Neural cell (in vitro differentiated cells): ENCODE results near the gene BRSK2.

Experiments used
- EP300 ChIP-seq: fragments of 450-650 bp; conservative IDR thresholded peaks from 2 replicates; pipeline ENCODE4 v1.6.1; 2014; ENCODE audit warnings: antibody characterized with exemption, mild to moderate bottlenecking, moderate library complexity; ENCODE audit not compliant: poor library complexity, severe bottlenecking
- POLR2AphosphoS5 ChIP-seq: IDR thresholded peaks from 2 replicates; pipeline ENCODE4 v1.6.1; 2012
- RAD21 ChIP-seq: fragments of 450-650 bp; conservative IDR thresholded peaks from 2 replicates; pipeline ENCODE4 v1.6.1; 2014; ENCODE audit warnings: antibody characterized with exemption, mild to moderate bottlenecking, moderate library complexity
- SMC3 ChIP-seq: fragments of 450-650 bp; conservative IDR thresholded peaks from 2 replicates; pipeline ENCODE4 v1.6.1; 2014; ENCODE audit warnings: antibody characterized with exemption, mild to moderate bottlenecking, moderate library complexity; ENCODE audit not compliant: poor library complexity
- TF ChIP-seq, protein P1 (sequence below): fragments of 450-650 bp; IDR thresholded peaks from 2 replicates; pipeline ENCODE4 v1.5.1; 2014; ENCODE audit warnings: antibody characterized with exemption, mild to moderate bottlenecking, moderate library complexity; ENCODE audit not compliant: poor library complexity, severe bottlenecking

DNA sequence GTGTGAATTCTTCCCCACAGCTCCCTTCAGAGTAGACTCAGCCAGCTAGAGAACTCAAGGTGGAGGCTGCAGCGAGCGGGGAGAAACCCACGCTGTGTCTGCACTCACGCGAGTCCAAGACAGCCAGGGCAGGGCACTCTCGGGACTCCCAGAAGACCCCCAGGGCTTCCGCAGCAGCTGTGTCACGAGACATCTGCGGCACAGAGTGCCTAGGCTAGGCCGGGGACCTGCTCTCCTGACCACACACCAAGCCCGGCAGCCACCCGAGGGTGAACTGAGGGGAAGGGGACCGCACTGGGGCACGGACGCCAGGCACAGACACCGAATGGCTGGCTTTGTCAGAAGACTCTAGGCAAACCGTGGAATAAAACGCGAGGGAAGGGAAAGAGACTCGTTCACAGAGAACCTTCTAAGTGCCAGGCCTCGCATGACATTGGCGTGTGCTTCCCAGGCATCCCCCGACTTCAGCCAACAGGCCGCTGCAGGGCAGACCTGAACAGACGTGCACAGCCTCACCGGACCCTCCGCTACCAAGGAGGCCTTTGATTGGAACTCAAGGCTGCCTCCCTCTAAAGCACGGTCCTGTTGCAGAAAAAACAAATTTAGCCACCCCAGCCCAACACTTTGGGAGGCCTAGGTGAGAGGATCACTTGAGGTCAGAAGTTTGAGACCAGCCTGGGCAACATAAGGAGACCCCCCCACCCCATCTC lies 115.0 kb downstream of the BRSK2 start:
- TF ChIP-seq, protein P1, sequence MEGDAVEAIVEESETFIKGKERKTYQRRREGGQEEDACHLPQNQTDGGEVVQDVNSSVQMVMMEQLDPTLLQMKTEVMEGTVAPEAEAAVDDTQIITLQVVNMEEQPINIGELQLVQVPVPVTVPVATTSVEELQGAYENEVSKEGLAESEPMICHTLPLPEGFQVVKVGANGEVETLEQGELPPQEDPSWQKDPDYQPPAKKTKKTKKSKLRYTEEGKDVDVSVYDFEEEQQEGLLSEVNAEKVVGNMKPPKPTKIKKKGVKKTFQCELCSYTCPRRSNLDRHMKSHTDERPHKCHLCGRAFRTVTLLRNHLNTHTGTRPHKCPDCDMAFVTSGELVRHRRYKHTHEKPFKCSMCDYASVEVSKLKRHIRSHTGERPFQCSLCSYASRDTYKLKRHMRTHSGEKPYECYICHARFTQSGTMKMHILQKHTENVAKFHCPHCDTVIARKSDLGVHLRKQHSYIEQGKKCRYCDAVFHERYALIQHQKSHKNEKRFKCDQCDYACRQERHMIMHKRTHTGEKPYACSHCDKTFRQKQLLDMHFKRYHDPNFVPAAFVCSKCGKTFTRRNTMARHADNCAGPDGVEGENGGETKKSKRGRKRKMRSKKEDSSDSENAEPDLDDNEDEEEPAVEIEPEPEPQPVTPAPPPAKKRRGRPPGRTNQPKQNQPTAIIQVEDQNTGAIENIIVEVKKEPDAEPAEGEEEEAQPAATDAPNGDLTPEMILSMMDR, result no peak
- no peak for TF ChIP-seq POLR2AphosphoS5
- no peak for TF ChIP-seq SMC3
- TF ChIP-seq RAD21, result no peak
- TF ChIP-seq EP300, result no peak
